GM19328 (cell line): ENCODE measurements around the gene SASS6.
A peak's percentile ranks its signal among the peaks of the same experiment; 100 is the strongest.

Experiments used
- ATAC-seq: cut with Tn5 transposase; IDR thresholded peaks from one replicate; pipeline ENCODE4 v1.9.1; 2021; ENCODE audit warnings: mild to moderate bottlenecking, moderate library complexity; ENCODE audit not compliant: unreplicated experiment

SASS6 gene

GRCh38 chr1:100115524-100115923 lies 17.2 kb downstream of the SASS6 start:
- no peak for ATAC-seq

DNA sequence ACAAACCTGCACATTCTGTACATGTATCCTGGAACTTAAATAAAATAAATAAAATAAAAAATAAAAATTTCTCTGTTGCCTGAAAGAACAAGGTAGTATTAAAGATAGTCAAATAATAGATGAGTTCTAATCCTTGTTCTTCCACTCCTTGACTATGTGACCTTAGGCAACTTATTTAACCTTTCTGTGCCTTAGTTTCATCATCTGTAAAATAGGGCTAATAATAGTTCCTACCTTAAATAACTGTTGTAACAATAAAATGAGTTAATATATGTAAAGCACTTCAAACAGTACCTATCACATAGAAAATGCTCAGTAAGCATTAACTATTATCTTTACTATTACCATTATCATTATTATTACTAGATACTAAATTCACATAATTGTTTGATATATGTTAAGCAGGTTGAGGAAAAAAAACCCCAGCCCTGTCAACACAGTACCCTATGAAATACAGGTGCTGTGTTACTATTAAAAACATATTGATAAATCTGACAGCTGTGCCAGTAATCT lies 23.1 kb downstream of the SASS6 start:
- ATAC-seq: no peak

GRCh38 chr1:100107696-100108095 lies 25.0 kb downstream of the SASS6 start:
- ATAC-seq: no peak

DNA sequence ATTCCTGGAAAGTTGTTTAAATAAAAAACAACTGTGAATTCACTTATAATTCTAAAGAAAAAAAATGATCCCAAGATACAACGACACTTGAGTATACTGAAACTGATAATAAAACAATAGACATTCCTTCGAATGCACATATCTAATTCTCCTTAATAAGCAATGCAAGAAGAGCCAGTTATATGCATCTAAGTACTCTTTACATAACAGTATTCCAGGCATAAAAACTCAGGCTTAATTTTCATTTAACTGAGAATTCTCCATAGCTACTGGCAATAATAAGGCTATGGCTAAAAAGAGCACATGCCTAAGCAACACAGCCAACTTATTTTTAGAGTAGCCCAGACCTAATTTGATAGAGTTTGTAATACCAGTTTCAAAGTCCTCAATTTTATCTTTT lies 31.2 kb downstream of the SASS6 start:
- no peak for ATAC-seq

DNA sequence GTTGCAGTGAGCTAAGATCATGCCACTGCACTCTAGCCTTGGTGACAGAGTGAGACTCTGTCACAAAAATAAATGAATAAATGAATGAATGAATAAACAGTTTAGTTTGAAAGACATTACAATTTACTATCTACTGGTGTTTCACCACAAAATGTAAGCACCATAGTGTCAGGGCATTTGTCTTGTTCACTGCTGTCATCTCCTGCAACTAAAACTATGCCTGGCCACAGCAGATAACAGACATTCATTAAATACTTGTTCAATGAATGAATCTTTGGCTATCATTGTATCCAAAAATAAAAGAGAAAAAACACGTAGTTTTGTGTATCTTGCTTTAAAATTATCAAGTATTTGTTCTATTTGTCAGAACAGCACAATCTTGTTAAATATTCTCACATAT lies 32.5 kb downstream of the SASS6 start:
- no peak for ATAC-seq

GRCh38 chr1:100090471-100090870 lies 42.3 kb downstream of the SASS6 start:
- no peak for ATAC-seq

GRCh38 chr1:100089082-100089481 lies 43.6 kb downstream of the SASS6 start:
- ATAC-seq: no peak

DNA sequence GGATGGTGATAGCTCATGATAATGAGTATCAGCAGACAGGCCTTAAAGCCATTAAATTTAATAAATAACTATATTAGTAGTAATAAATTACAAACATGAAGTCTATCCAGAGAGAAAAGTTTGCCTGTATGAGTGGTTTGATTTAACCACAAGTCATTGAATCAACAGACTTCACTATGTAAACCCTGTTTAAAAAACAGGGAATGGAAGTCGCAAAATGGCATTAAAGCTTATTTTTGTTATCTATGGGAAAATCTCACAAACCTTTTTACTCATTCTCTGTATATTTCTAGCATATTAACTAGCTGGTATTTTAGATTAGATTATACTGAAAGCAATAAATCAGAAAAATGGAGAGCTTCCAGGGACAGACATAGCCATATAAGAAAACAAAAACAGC lies 45.3 kb downstream of the SASS6 start:
- no peak for ATAC-seq

- no peak for ATAC-seq
These were observed 52.4 kb downstream of the SASS6 start for GRCh38 chr1:100080331-100080730.

- peak; percentile 52 for ATAC-seq
These were observed 55.2 kb downstream of the SASS6 start for GRCh38 chr1:100077531-100077930.

DNA sequence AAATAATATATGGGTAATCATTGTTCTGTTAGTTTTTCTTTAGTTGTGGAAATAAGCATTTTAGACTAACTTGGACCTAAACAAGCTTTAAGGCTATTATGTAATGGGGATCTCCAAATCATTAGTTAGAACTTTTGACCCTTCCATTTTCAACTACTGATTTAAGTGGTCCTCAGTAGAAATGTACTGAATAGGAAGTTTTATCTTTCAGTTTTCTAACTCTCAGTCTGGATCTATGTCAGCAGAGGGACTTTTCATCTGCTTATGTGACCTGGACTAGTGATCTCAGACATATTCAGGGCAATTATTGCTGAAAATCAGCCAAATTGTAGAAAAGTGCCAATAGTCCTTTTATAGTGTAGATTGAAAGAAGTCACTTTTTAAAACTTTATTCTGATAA lies 56.0 kb downstream of the SASS6 start:
- ATAC-seq: no peak

- ATAC-seq: no peak
These were observed 56.4 kb downstream of the SASS6 start for GRCh38 chr1:100076319-100076718.

DNA sequence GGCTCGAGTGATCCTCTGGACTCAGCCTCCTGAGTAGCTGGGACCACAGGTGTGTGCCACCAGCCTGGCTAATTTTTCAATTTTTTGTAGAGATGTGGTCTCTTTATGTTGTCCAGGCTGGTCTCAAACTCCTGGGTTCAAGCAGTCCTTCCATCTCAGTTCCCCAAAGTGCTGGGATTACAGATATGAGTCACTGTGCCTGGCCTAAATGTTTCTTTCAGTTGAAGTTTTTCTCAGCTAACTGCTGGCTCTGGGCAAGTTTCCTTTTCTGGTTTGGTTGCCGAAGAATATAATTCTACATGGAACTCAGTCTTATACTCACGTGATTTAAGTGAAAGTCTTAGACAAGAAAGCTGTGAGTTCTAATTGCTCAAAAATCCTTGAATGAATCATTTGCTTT lies 57.0 kb downstream of the SASS6 start:
- ATAC-seq: peak; percentile 45

GRCh38 chr1:100074604-100075395 lies 57.9 kb downstream of the SASS6 start:
- ATAC-seq: no peak

DNA sequence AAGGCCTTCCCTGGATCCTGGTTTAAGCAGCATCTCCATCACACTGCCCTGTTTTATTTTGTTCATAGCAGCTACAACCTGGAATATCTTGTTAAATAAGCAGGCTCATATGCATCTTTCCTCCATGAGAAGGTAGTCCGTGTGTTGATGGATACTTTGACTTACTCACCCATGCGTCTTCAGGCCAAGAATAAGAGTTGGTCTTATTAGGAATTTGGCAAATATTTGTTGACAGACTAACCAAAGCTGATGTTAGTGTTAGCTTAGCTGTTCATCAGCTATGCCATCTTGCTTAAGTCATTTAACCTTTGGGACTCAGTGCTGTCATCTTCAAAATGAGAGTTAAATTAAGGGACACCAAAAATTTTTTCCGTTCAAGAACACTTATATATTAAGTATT lies 59.2 kb downstream of the SASS6 start:
- no peak for ATAC-seq

- no peak for ATAC-seq
These were observed 62.4 kb downstream of the SASS6 start for GRCh38 chr1:100070201-100070939.

- ATAC-seq: no peak
These were observed 66.8 kb downstream of the SASS6 start for GRCh38 chr1:100065969-100066227.

GRCh38 chr1:100065183-100065968 lies 67.4 kb downstream of the SASS6 start:
- no peak for ATAC-seq

GRCh38 chr1:100061681-100062080 lies 71.0 kb downstream of the SASS6 start:
- ATAC-seq: no peak

- ATAC-seq: no peak
These were observed 79.0 kb downstream of the SASS6 start for GRCh38 chr1:100053727-100054126.

- ATAC-seq: no peak
These were observed 79.6 kb downstream of the SASS6 start for GRCh38 chr1:100053119-100053518.

GRCh38 chr1:100051893-100052292 lies 80.8 kb downstream of the SASS6 start:
- no peak for ATAC-seq
